ENCODE results near the gene SOHLH1. TPM values are rescaled to one million over a fixed set of nuclear protein-coding genes. Genes with fewer than 3 reads are reported as not detected.

Gene SOHLH1
- total and polyA plus RNA-seq, 2 of the 13 experiments (the other 11 are each of a cell fraction or from before 2014, with no cell fraction given) = 0.15 TPM

DNA sequence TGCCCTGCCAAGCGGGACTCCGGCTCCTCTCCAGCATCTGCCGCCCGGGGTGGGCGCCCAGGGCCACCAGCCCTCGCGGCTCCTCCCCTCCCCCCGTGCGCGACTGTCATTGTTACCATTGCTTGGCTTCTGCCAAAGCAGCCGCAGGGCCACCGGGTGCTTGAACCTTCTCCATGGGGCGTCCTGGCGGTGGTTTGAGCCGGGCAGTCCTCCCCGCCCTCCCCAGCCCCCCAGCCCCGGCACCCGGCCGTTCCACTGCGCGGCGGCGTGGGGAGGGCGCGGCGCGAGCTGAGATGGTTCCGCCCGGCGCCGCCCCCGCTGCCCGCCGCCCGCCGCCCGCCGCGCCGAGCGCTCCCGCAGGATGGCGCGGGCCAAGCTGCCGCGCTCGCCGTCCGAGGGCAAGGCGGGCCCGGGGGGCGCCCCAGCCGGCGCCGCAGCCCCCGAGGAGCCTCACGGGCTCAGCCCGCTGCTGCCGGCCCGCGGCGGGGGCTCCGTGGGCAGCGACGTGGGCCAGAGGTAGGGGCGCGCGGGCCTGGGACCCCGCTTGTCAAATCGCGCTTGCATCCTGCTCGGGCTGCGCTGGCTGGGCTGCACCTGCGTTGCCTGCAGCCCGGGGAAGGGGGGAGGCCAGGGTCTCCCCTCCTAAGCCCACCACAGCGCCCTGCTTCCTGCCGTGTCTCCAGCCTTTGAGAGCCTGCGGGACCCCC lies 37.1 kb upstream of the SOHLH1 start:
- no peak for FAIRE-seq
- no peak overlapping the region for H3K4me2 ChIP-seq (ENCODE audit: low read depth, low read length)
- WGBS (ENCODE audit: low lambda C conversion rate) = 0% methylated on average over 1 of the region's 78 CpGs

More for the DNA sequence above, 37.1 kb upstream of the SOHLH1 start:
- TF ChIP-seq HDAC6 (IDR thresholded peaks at IDR 0.05; ENCODE audit: low read depth, low read length) (no peak), ELK4 (CRISPR knock-in tag; IDR thresholded peaks at IDR 0.05; ENCODE audit: borderline replicate concordance) (no peak), ZNF207 (IDR thresholded peaks at IDR 0.05; ENCODE audit: borderline replicate concordance) (no peak), MAFK (conservative IDR thresholded peaks at IDR 0.05 in 1 of 2, IDR thresholded peaks at IDR 0.05 in 1 of 2; ENCODE audit: low read length in 2 of 2) (no peak), KAT7 (CRISPR knock-in tag; IDR thresholded peaks at IDR 0.05; ENCODE audit: borderline replicate concordance) (no peak), KDM3A (CRISPR knock-in tag; IDR thresholded peaks at IDR 0.05; ENCODE audit: low read depth) (no peak)
- TF ChIP-seq, protein P1, sequence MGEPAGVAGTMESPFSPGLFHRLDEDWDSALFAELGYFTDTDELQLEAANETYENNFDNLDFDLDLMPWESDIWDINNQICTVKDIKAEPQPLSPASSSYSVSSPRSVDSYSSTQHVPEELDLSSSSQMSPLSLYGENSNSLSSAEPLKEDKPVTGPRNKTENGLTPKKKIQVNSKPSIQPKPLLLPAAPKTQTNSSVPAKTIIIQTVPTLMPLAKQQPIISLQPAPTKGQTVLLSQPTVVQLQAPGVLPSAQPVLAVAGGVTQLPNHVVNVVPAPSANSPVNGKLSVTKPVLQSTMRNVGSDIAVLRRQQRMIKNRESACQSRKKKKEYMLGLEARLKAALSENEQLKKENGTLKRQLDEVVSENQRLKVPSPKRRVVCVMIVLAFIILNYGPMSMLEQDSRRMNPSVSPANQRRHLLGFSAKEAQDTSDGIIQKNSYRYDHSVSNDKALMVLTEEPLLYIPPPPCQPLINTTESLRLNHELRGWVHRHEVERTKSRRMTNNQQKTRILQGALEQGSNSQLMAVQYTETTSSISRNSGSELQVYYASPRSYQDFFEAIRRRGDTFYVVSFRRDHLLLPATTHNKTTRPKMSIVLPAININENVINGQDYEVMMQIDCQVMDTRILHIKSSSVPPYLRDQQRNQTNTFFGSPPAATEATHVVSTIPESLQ (CRISPR knock-in tag; conservative IDR thresholded peaks at IDR 0.05) = no peak
- Histone ChIP-seq H2AFZ (ENCODE audit: low read length) (no peak overlapping the region), H3K27ac (ENCODE audit: extremely low read length, insufficient read depth, low read length) (no peak overlapping the region), H4K20me1 (ENCODE audit: insufficient read depth, low read length) (0 out of 2 replicates have a peak, but pooled peaks cover 5% of the 10 kb centered on the region), H3K36me3 (replicated peaks in 1 of 2; ENCODE audit: control insufficient read depth in 1 of 2, insufficient read depth in 2 of 2, low read length in 2 of 2) (no peaks in the 10 kb centered on the region), H3K9me3 (ENCODE audit: low read length) (peaks cover 3% of the 10 kb centered on the region), H3K4me1 (ENCODE audit: insufficient read depth, low read length) (no peaks in the 10 kb centered on the region), H3K9ac (ENCODE audit: insufficient read depth, low read depth, low read length) (no peak overlapping the region), H3K27me3 (ENCODE audit: control insufficient read depth in 1 of 2, insufficient read depth in 2 of 2, low read length in 2 of 2) (peaks cover 12 to 63% of the 10 kb centered on the region in 2 experiments; a peak in 4 of 5 replicates), H3K79me2 (ENCODE audit: insufficient read depth, low read length) (no peaks in the 10 kb centered on the region), H3K4me3 (replicated peaks in 1 of 3; ENCODE audit: insufficient read depth in 1 of 3, low read depth in 2 of 3, low read length in 3 of 3) (no peak overlapping the region)
- ATAC-seq (no peak), DNase-seq (ENCODE audit: low spot score) (no peak)
- BruUV-seq (replicated peaks) = no TSS peak
- CTCF ChIA-PET (ENCODE audit: low intra/inter-chr PET ratio, low total read pairs) = no interaction called here
- intact Hi-C loops (cut with micrococcal nuclease; ENCODE audit: unreplicated experiment) = no loop called here
- POLR2A ChIA-PET = no interaction called here
- in situ Hi-C loops (cut with HindIII; ENCODE audit: extremely low pct_ligation_motif_present, low pct_unique_long_range_greater_than_20kb) = no loop called here

Data from HepG2 (cell line).